Measurements from ENCODE around the gene RASSF3.

DNA sequence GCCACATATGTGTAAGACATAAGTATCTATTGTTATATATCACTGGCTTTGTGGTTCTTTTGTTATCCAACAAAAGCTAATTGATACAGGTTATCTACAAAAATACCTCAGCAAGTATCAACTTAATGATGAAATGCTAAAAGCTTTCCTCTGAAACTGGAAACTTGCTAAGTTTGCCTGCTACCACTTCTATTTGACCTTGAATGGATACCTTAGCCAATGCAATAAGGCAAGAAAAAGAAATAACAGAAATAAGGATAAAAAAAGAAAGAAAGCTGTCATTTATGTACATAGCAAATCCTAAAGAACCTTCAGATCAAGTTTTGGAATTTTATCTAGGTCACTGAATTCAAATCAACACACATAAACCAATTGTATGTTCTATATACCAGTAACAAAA, 35.5 kb upstream of the RASSF3 start:
- TF ChIP-seq, protein P1, sequence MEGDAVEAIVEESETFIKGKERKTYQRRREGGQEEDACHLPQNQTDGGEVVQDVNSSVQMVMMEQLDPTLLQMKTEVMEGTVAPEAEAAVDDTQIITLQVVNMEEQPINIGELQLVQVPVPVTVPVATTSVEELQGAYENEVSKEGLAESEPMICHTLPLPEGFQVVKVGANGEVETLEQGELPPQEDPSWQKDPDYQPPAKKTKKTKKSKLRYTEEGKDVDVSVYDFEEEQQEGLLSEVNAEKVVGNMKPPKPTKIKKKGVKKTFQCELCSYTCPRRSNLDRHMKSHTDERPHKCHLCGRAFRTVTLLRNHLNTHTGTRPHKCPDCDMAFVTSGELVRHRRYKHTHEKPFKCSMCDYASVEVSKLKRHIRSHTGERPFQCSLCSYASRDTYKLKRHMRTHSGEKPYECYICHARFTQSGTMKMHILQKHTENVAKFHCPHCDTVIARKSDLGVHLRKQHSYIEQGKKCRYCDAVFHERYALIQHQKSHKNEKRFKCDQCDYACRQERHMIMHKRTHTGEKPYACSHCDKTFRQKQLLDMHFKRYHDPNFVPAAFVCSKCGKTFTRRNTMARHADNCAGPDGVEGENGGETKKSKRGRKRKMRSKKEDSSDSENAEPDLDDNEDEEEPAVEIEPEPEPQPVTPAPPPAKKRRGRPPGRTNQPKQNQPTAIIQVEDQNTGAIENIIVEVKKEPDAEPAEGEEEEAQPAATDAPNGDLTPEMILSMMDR (IDR thresholded peaks at IDR 0.05) = no peak
- TF ChIP-seq POLR2AphosphoS5 (IDR thresholded peaks at IDR 0.05) (no peak), POLR2A (IDR thresholded peaks at IDR 0.05) (no peak)

Measured in gastroesophageal sphincter (tissue), 3 donors.